Prostate gland (tissue), 2 donors: Measurements from ENCODE around the gene EDN2. TPM values are rescaled to one million over a fixed set of nuclear protein-coding genes. Genes with fewer than 3 reads are reported as not detected.
A peak's percentile ranks its signal among the peaks of the same experiment; 100 is the strongest.

ENCODE experiments used
- DNase-seq: peaks from one replicate; pipeline ENCODE4 v3.0.0-alpha.2; 2019; ENCODE audit warnings: low spot score
- H3K27ac ChIP-seq, 2 donors: fragments of 200-600 bp; sonication (generic); 2 replicates each; pipeline ENCODE4 v1.5.1; 2017 to 2019
- H3K27me3 ChIP-seq: fragments of 200-600 bp; sonication (generic); replicated peaks from 2 replicates; pipeline ENCODE4 v1.5.1; 2019; ENCODE audit not compliant: insufficient read depth
- H3K36me3 ChIP-seq, 2 donors: fragments of 200-600 bp; sonication (generic); 1 replicate in 1 of 2; 2 replicates in 1 of 2; pipeline versions ENCODE4 v1.5.1 to v1.8.1; 2017 to 2019
- H3K4me1 ChIP-seq: fragments of 200-600 bp; sonication (generic); replicated peaks from 2 replicates; pipeline ENCODE4 v1.5.1; 2019
- H3K4me3 ChIP-seq, 2 donors: fragments of 200-600 bp; sonication (generic); 2 replicates each; pipeline ENCODE4 v1.5.1; 2017 to 2019
- H3K9me3 ChIP-seq: fragments of 200-600 bp; sonication (generic); 2 replicates; pipeline ENCODE4 v1.5.1; 2017
- CTCF ChIP-seq, 4 experiments: fragments of 200-600 bp in 2 of 4; fragments of 450-650 bp in 2 of 4; sonication (generic) in 2 of 4; IDR thresholded peaks; 1 replicate in 3 of 4; 2 replicates in 1 of 4; pipeline ENCODE4 v1.5.1; 2016 to 2019; ENCODE audit warnings: antibody characterized with exemption in 4 of 4, mild to moderate bottlenecking in 2 of 4, moderate library complexity in 2 of 4
- POLR2A ChIP-seq: fragments of 450-650 bp; IDR thresholded peaks from one replicate; pipeline ENCODE4 v1.6.1; 2016; ENCODE audit warnings: antibody characterized with exemption, mild to moderate bottlenecking
- POLR2AphosphoS5 ChIP-seq: sonication (generic); formaldehyde crosslinking; IDR thresholded peaks from one replicate; pipeline ENCODE4 v1.6.1; 2017; ENCODE audit warnings: antibody characterized with exemption
- WGBS: methylation state at CpG from one replicate; pipeline ENCODE4 v1.1.5; 2018; 5-methylcytosine and 5-hydroxymethylcytosine counted together
- intact Hi-C: fragments of 100-400 bp; cut with DNase I; formaldehyde crosslinking; loops from one replicate; pipeline ENCODE4 v1.14.2; 2022
- total RNA-seq, 2 donors: library from RNA; depleted of rRNA; stranded (reverse); fragments of >200 nt; gene quantifications; one replicate each; pipeline ENCODE4 v1.1.0, GENCODE V29; 2016

The EDN2 gene
- total RNA-seq, 2 donors from 2014 or later, result 2.6 to 12.6 TPM

- TF ChIP-seq POLR2AphosphoS5, result no peak
- no peak for TF ChIP-seq POLR2A
- TF ChIP-seq CTCF (IDR thresholded peaks at IDR 0.05), result no peak
- Histone ChIP-seq H3K4me1 (peaks cover 14% of the 10 kb centered on the region), H3K9me3 (no peaks in the 10 kb centered on the region), H3K4me3 (no peak overlapping the region), H3K27me3 (no peaks in the 10 kb centered on the region), H3K27ac (peak overlapping the region; percentile 52 to 64), H3K36me3 (no peaks in the 10 kb centered on the region)
- WGBS, result 68% methylated on average over 3 of the region's 3 CpGs
- intact Hi-C loops, result no loop called here
- no peak for DNase-seq
Observed at GRCh38 chr1:41437011-41437355, 47.5 kb downstream of the EDN2 start.

GRCh38 chr1:41436281-41437010, 48.0 kb downstream of the EDN2 start:
- H3K27me3 ChIP-seq, result no peaks in the 10 kb centered on the region
- intact Hi-C loops, result no loop called here
- H3K9me3 ChIP-seq, result no peaks in the 10 kb centered on the region
- H3K4me1 ChIP-seq, result peaks cover 15% of the 10 kb centered on the region
- H3K36me3 ChIP-seq, result no peaks in the 10 kb centered on the region
- 71% methylated on average over 5 of the region's 5 CpGs for WGBS
- peak overlapping the region; percentile 52 to 64 for H3K27ac ChIP-seq
- peak; percentile 57 for DNase-seq
- H3K4me3 ChIP-seq, result no peak overlapping the region
- TF ChIP-seq CTCF (IDR thresholded peaks at IDR 0.05) (no peak), POLR2A (no peak), POLR2AphosphoS5 (peak; percentile 92)

DNA sequence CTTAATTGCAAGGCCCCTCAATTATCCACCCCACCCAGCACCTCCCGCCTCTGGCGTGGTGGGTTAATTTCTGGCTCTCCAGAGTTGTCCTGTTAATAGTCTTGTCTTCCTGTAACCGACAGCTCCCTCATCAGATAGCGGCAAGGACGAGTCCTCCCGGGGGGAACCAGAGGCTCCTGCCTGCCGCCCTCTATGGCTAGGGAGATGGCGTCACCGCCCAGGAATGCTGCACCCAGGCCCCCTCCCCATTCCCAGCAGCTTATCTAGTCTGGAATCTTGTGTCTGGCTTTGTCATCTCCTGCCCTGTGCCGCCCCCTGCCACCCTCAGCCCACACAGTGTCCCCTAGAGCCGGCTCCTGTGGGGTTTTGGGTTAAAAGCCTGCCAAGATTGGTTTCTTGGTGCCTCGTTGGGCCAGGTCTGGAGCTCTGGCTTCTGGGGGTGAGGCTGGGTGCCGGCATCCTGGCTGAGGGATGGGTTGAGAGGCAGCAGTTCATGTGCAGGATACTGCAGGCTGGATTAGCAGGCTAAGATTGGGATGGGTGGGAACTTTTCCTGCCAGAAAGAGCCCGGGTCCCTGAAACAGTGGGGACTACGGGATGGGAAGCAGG, 48.8 kb downstream of the EDN2 start:
- 50% methylated on average over 15 of the region's 15 CpGs for WGBS

DNA sequence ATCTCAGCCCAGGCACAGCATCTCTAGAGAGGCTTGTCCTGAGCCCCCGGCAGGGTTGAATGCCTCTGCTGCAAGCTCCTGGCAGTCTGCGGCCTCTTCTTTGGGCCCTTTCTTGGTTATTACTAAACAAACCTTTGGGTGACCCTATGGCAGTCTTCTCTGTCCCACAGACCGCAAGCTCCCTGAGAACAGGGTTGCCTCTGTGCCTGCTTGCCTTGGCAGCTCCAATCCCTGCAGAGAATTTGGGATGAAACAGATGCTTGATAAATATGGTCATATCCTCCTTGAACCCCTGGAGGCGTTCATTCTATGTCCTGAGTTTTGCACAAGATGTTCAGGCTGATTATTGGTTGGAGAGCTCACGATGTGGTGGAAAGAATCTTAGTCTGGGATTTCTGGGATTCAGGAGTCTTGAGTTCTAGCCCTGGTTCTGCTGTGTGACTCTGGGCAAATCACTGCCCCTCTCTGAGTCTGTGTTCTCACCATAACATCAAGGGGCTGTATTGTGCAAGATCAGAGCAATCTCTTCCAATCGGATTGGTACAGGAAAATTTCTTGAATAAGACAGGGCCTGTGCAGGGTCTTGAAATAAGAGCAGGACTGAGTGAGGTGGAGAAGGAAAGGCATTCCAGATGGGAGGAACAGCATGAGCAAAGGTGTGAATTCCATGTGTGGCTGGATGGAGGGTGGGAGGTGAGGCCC, 49.6 kb downstream of the EDN2 start:
- no peak for TF ChIP-seq POLR2A
- no peak for TF ChIP-seq POLR2AphosphoS5
- TF ChIP-seq CTCF (IDR thresholded peaks at IDR 0.05), result no peak
- Histone ChIP-seq H3K27ac (no peak overlapping the region), H3K9me3 (no peaks in the 10 kb centered on the region), H3K4me1 (peaks cover 15% of the 10 kb centered on the region), H3K4me3 (no peak overlapping the region), H3K27me3 (no peaks in the 10 kb centered on the region), H3K36me3 (no peaks in the 10 kb centered on the region)
- intact Hi-C loops, result no loop called here
- 88% methylated on average over 6 of the region's 6 CpGs for WGBS
- no peak for DNase-seq

More for the DNA sequence above, 48.8 kb downstream of the EDN2 start:
- H3K36me3 ChIP-seq, result no peaks in the 10 kb centered on the region
- no peaks in the 10 kb centered on the region for H3K27me3 ChIP-seq
- no peak overlapping the region for H3K27ac ChIP-seq
- no peak for DNase-seq
- no peaks in the 10 kb centered on the region for H3K9me3 ChIP-seq
- intact Hi-C loops, result no loop called here
- H3K4me3 ChIP-seq, result no peak overlapping the region
- H3K4me1 ChIP-seq, result peaks cover 15% of the 10 kb centered on the region
- TF ChIP-seq CTCF (IDR thresholded peaks at IDR 0.05), result no peak
- no peak for TF ChIP-seq POLR2A
- TF ChIP-seq POLR2AphosphoS5, result no peak
